HepG2 (cell line): Measurements from ENCODE around the gene DUSP8. TPM values are rescaled to one million over a fixed set of nuclear protein-coding genes. Genes with fewer than 3 reads are reported as not detected.

Source experiments
- ATAC-seq: fragments of 200-7000 bp; cut with Tn5 transposase; 3 replicates; pipeline ENCODE4 v1.9.1; 2020; ENCODE audit warnings: mild to moderate bottlenecking, moderate library complexity
- BruUV-seq: library from RNA; stranded (reverse); fragments of 400-500 nt; replicated peaks from 2 replicates; lab custom pipeline; 2021; lab: Mats Ljungman, UMichigan
- CTCF ChIA-PET: fragments of 300-600 bp; formaldehyde crosslinking; extraction: SDS; loops from one replicate; lab custom pipeline; 2021; ENCODE audit warnings: low total read pairs, inconsistent platforms, low intra/inter-chr PET ratio; lab: Yijun Ruan, JAX
- POLR2A ChIA-PET: fragments of 350-600 bp; sonication (Branson Sonifier 250); formaldehyde crosslinking; loops from one replicate; lab custom pipeline; 2020; ENCODE audit warnings: antibody characterized with exemption, inconsistent platforms; lab: Yijun Ruan, JAX
- DNase-seq: peaks from one replicate; pipeline ENCODE4 v3.0.0-alpha.2; 2015; ENCODE audit warnings: low spot score
- FAIRE-seq: peaks from 3 replicates; lab custom pipeline; 2011; peaks lifted over from hg19 to GRCh38; lab: Jason Lieb, UNC
- H2AFZ ChIP-seq: one replicate; pipeline ENCODE4 v1.6.1; 2011; ENCODE audit warnings: low read length, inconsistent platforms
- H3K27ac ChIP-seq: fragments of 300-600 bp; 3 replicates; pipeline ENCODE4 v1.8.0; 2011; ENCODE audit warnings: mixed run types, mild to moderate bottlenecking, mixed read lengths, low read length, inconsistent platforms; ENCODE audit not compliant: insufficient read depth; ENCODE audit errors: extremely low read length
- H3K27me3 ChIP-seq, 2 experiments: fragments of 200-600 bp in 1 of 2; 2 replicates in 1 of 2; 3 replicates in 1 of 2; pipeline versions ENCODE4 v1.6.0 to v1.8.0; 2011; ENCODE audit warnings: low read length in 2 of 2, mild to moderate bottlenecking in 2 of 2, moderate library complexity in 2 of 2, inconsistent platforms in 1 of 2; ENCODE audit not compliant: insufficient read depth in 2 of 2, control insufficient read depth in 1 of 2
- H3K36me3 ChIP-seq, 2 experiments: fragments of 200-600 bp in 1 of 2; replicated peaks in 1 of 2; 2 replicates in 1 of 2; 3 replicates in 1 of 2; pipeline versions ENCODE4 v1.5.1 to v1.8.0; 2011; ENCODE audit warnings: low read length in 2 of 2, inconsistent platforms in 1 of 2; ENCODE audit not compliant: insufficient read depth in 2 of 2, control insufficient read depth in 1 of 2
- H3K4me1 ChIP-seq: 2 replicates; pipeline ENCODE4 v1.5.1; 2012; ENCODE audit warnings: low read length, inconsistent platforms; ENCODE audit not compliant: insufficient read depth
- H3K4me2 ChIP-seq: 2 replicates; pipeline ENCODE4 v1.6.0; 2011; ENCODE audit warnings: low read depth, low read length, inconsistent platforms
- H3K4me3 ChIP-seq, 3 experiments: fragments of 200-600 bp in 1 of 3; sonication (generic), shearing (Covaris generic) in 1 of 3; replicated peaks in 1 of 3; 2 replicates each; pipeline ENCODE4 v1.5.1; 2011 to 2016; ENCODE audit warnings: low read length in 3 of 3, inconsistent platforms in 2 of 3, low read depth in 2 of 3, mild to moderate bottlenecking in 2 of 3, control low read depth in 1 of 3, mixed read lengths in 1 of 3; ENCODE audit not compliant: insufficient read depth in 1 of 3
- H3K79me2 ChIP-seq: one replicate; pipeline ENCODE4 v1.6.1; 2011; ENCODE audit warnings: low read length, inconsistent platforms; ENCODE audit not compliant: insufficient read depth
- H3K9ac ChIP-seq: 2 replicates; pipeline ENCODE4 v1.6.0; 2011; ENCODE audit warnings: mild to moderate bottlenecking, low read depth, low read length, inconsistent platforms; ENCODE audit not compliant: insufficient read depth
- H3K9me3 ChIP-seq: 2 replicates; pipeline ENCODE4 v1.5.1; 2012; ENCODE audit warnings: mild to moderate bottlenecking, low read length
- H4K20me1 ChIP-seq: 2 replicates; pipeline ENCODE4 v1.6.0; 2011; ENCODE audit warnings: inconsistent platforms, mild to moderate bottlenecking, low read length, moderate library complexity; ENCODE audit not compliant: insufficient read depth
- ATF7-NPFF ChIP-seq: sonication (generic); formaldehyde crosslinking; IDR thresholded peaks from 2 replicates; pipeline ENCODE4 v1.8.1; 2023; ENCODE audit warnings: mild to moderate bottlenecking, low read depth, missing genetic modification reagents, moderate library complexity
- GPN1 ChIP-seq: sonication (generic); formaldehyde crosslinking; IDR thresholded peaks from 2 replicates; pipeline ENCODE4 v1.5.1; 2020; ENCODE audit warnings: missing genetic modification reagents, borderline replicate concordance
- IKZF1 ChIP-seq: fragments of 450-650 bp; IDR thresholded peaks from 2 replicates; pipeline ENCODE4 v1.7.1; 2016
- MAFK ChIP-seq, 2 experiments: IDR thresholded peaks in 1 of 2; conservative IDR thresholded peaks in 1 of 2; 2 replicates each; pipeline ENCODE4 v1.6.1; 2011; ENCODE audit warnings: improper control_type of control experiment in 2 of 2, low read length in 2 of 2
- SRF ChIP-seq: IDR thresholded peaks from 2 replicates; pipeline ENCODE4 v1.6.1; 2011; ENCODE audit warnings: mild to moderate bottlenecking, low read depth, low read length, moderate library complexity
- ZMYM4 ChIP-seq: sonication (generic); formaldehyde crosslinking; IDR thresholded peaks from 2 replicates; pipeline ENCODE4 v1.8.1; 2023; ENCODE audit warnings: mild to moderate bottlenecking, missing genetic modification reagents
- ZNF430 ChIP-seq: sonication (generic); formaldehyde crosslinking; IDR thresholded peaks from 2 replicates; pipeline ENCODE4 v1.9.0; 2021; ENCODE audit warnings: mild to moderate bottlenecking, missing genetic modification reagents
- ZNF747 ChIP-seq: sonication (generic); formaldehyde crosslinking; IDR thresholded peaks from 2 replicates; pipeline ENCODE4 v1.8.1; 2023; ENCODE audit warnings: missing genetic modification reagents, mild to moderate bottlenecking, borderline replicate concordance
- WGBS: methylation state at CpG from one replicate; pipeline ENCODE4 v1.1.6; 2017; ENCODE audit warnings: low lambda C conversion rate; 5-methylcytosine and 5-hydroxymethylcytosine counted together
- in situ Hi-C: cut with HindIII; loops from 2 replicates; pipeline ENCODE4 v1.10.0; 2017; ENCODE audit warnings: low pct_unique_long_range_greater_than_20kb; ENCODE audit not compliant: extremely low pct_ligation_motif_present
- intact Hi-C: fragments of 100-400 bp; cut with micrococcal nuclease; formaldehyde crosslinking; loops from one replicate; pipeline ENCODE4 v1.10.0; 2022; ENCODE audit not compliant: unreplicated experiment
- polyA plus RNA-seq, 8 experiments: library from polyadenylated mRNA; depleted of rRNA in 3 of 8; stranded (reverse) in 7 of 8; unstranded in 1 of 8; fragments of >200 nt; fragmentation: Illumina TruSeq in 4 of 8; extraction: Trizol in 4 of 8; gene quantifications; 2 replicates each; pipeline versions ENCODE4 v1.2.1 to v1.2.3, GENCODE V29; 2011 to 2016; ENCODE audit warnings: low read depth in 4 of 8, missing spikeins in 1 of 8, mixed read lengths in 1 of 8; ENCODE audit not compliant: insufficient read depth in 1 of 8
- total RNA-seq, 5 experiments: library from RNA; depleted of rRNA; stranded (reverse); fragments of >200 nt; fragmentation: Illumina TruSeq; extraction: Trizol; gene quantifications; 2 replicates each; pipeline ENCODE4 v1.2.3, GENCODE V29; 2016; ENCODE audit warnings: low read depth in 1 of 5

DUSP8 gene
- total and polyA plus RNA-seq, 2 of the 13 experiments (the other 11 are each of a cell fraction or from before 2014, with no cell fraction given): 1.8 to 8.0 TPM

- TF ChIP-seq MAFK (conservative IDR thresholded peaks at IDR 0.05 in 1 of 2, IDR thresholded peaks at IDR 0.05 in 1 of 2; ENCODE audit: low read length in 2 of 2): no peak
- POLR2A ChIA-PET: no interaction called here
- Histone ChIP-seq H3K9ac (no peak overlapping the region), H3K9me3 (no peaks in the 10 kb centered on the region), H4K20me1 (peaks cover 24% of the 10 kb centered on the region; the same call in 1 of the 2 replicates), H3K36me3 (no peaks in the 10 kb centered on the region), H3K4me2 (no peak overlapping the region), H3K27me3 (no peaks in the 10 kb centered on the region), H2AFZ (no peak overlapping the region), H3K27ac (no peak overlapping the region), H3K4me3 (no peak overlapping the region), H3K4me1 (no peaks in the 10 kb centered on the region), H3K79me2 (no peaks in the 10 kb centered on the region)
- intact Hi-C loops: no loop called here
- ATAC-seq (no peak), DNase-seq (no peak), FAIRE-seq (no peak)
- 97% methylated on average over 12 of the region's 15 CpGs for WGBS
- CTCF ChIA-PET: no interaction called here
- BruUV-seq: no TSS peak
- in situ Hi-C loops: no loop called here
These were observed 63.6 kb downstream of the DUSP8 start for GRCh38 chr11:1508491-1508891.

- no peak overlapping the region for H3K4me3 ChIP-seq
- ChIA-PET CTCF (no interaction called here), POLR2A (no interaction called here)
- peaks cover 24% of the 10 kb centered on the region; the same call in 1 of the 2 replicates for H4K20me1 ChIP-seq
- no peaks in the 10 kb centered on the region for H3K27me3 ChIP-seq
- 83% methylated on average over 15 of the region's 21 CpGs for WGBS
- in situ Hi-C loops (no loop called here), intact Hi-C loops (no loop called here)
- DNase-seq: no peak
- H3K4me1 ChIP-seq: no peaks in the 10 kb centered on the region
- H3K27ac ChIP-seq: no peak overlapping the region
- TF ChIP-seq ZNF430 (CRISPR knock-in tag): no peak
- no peak for TF ChIP-seq SRF
- no peak for TF ChIP-seq IKZF1
- no peak for TF ChIP-seq ZNF747 (CRISPR knock-in tag)
- TF ChIP-seq ATF7-NPFF (CRISPR knock-in tag): no peak
- TF ChIP-seq ZMYM4 (CRISPR knock-in tag): no peak
- TF ChIP-seq GPN1: no peak
- H3K36me3 ChIP-seq: no peaks in the 10 kb centered on the region
- H3K9ac ChIP-seq: no peak overlapping the region
- ATAC-seq: no peak
- BruUV-seq: no TSS peak
- no peaks in the 10 kb centered on the region for H3K79me2 ChIP-seq
- no peak for FAIRE-seq
- no peak overlapping the region for H2AFZ ChIP-seq
- no peaks in the 10 kb centered on the region for H3K9me3 ChIP-seq
- no peak overlapping the region for H3K4me2 ChIP-seq
These were observed 64.5 kb downstream of the DUSP8 start for GRCh38 chr11:1507381-1508140.
